GM20000 (cell line): ENCODE data around the gene CEP164.

Experiments
- DNase-seq: peaks from one replicate; pipeline ENCODE4 v3.0.0; 2012; ENCODE audit warnings: low spot score
- CTCF ChIP-seq: IDR thresholded peaks from 2 replicates; pipeline ENCODE4 v1.5.1; 2012; ENCODE audit warnings: mild to moderate bottlenecking, control low read depth; ENCODE audit errors: extremely low read depth, missing control alignments

The CEP164 gene

GRCh38 chr11:117381481-117382387 is 54.1 kb downstream of the CEP164 start:
- no peak for TF ChIP-seq CTCF
- no peak for DNase-seq

GRCh38 chr11:117382746-117383145 is 55.1 kb downstream of the CEP164 start:
- DNase-seq: no peak
- no peak for TF ChIP-seq CTCF

GRCh38 chr11:117384045-117384444 is 56.4 kb downstream of the CEP164 start:
- TF ChIP-seq CTCF: no peak
- no peak for DNase-seq

GRCh38 chr11:117385471-117385870 is 57.8 kb downstream of the CEP164 start:
- no peak for TF ChIP-seq CTCF

GRCh38 chr11:117385906-117386305 is 58.3 kb downstream of the CEP164 start:
- no peak for TF ChIP-seq CTCF
- no peak for DNase-seq

More at GRCh38 chr11:117385471-117385870, 57.8 kb downstream of the CEP164 start:
- DNase-seq: no peak

- no peak for TF ChIP-seq CTCF
- DNase-seq: no peak
Measured at GRCh38 chr11:117387992-117388755, 60.5 kb downstream of the CEP164 start.

GRCh38 chr11:117390743-117391142 is 63.1 kb downstream of the CEP164 start:
- DNase-seq: no peak
- no peak for TF ChIP-seq CTCF
